Brain pericyte (primary cell): ENCODE measurements around the gene NLK.
"Not testable (repeated sequence)": the region's sequence is repeated elsewhere in the genome, so short reads cannot be mapped to it uniquely, and the experiment has no call there.

Experiments
- DNase-seq: peaks from one replicate; pipeline ENCODE4 v3.0.0-alpha.2; 2012; ENCODE audit warnings: low read depth, low spot score

The NLK gene

DNA sequence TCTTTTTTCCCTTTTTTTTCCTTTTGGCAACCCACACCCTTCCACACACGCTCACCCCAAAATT lies at the start of gene NLK:
Gene NLK, plus strand, starts transcription at position 21 of the 64 bp plus-strand sequence. CDS start 197 bp downstream, outside the sequence.
- DNase-seq, result no peak

DNA sequence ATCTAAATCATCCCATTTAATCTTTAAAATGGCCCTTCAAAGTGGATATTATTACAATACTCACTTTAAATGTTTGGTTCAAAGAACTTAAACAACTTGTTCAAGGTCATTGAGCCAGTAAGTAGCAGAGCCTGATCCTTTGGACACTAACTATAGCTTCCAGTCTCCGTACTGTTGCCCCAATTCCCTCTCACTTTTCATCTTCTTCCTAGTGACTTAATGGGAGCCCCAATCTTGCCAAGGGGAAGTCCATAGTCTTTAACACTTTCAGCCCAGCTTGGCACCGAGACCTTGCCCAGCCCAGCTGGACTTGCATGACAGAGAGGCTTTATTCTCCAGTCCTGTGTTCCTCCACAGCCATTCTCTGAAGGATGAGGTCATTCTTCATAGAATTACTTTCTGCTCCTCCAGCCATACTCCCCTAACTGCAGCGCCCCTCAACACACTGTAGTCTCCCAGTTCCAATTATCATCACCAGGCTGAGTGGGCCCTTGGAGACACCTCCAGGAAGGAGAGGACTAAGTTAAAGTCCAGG lies 49.2 kb upstream of the NLK start:
- DNase-seq, result no peak

GRCh38 chr17:27993723-27994310 lies 48.7 kb upstream of the NLK start:
- DNase-seq, result no peak

DNA sequence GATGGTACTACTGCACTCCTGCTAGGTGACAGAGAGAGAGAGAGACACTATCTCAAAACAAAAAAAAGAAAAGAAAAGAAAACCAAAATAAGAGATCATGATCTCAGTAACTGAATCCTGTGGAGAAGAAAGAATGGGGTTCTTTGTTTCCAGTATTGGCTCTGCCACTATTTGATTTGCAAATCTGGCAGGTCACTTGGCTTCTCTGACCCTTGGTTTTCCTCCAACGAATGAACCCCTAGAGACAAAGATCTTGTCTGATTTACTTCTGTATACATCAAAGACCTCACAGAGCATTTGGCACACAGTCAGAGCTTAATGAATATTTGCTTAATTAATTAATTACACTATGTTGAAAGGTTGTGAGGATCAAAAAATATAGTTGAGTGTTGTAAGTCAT lies 47.9 kb upstream of the NLK start:
- no peak for DNase-seq

GRCh38 chr17:27995554-27995953 lies 46.9 kb upstream of the NLK start:
- no peak for DNase-seq

GRCh38 chr17:27996202-27997043 lies 46.1 kb upstream of the NLK start:
- no peak for DNase-seq

GRCh38 chr17:27997044-27997401 lies 45.5 kb upstream of the NLK start:
- DNase-seq, result no peak

DNA sequence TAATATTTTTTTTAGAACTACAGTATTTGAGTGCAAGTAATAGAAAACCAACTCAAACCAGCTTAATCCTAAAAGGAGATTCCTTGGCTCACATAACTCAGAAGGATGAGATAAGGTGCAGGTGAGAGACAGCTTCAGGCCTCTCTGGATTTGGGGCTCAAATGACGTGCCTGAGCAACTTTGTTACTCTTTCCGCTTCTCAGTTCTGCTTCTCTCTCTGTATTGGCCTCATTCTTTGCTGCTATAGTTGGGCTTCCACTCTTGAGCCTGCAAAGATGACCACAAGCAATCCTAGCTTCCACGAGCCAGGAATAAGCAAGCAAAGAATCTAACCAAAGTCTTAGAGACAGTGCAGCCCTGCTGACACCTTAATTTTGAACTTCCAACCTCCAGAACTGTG lies 45.0 kb upstream of the NLK start:
- DNase-seq, result no peak

GRCh38 chr17:28001149-28001548 lies 41.3 kb upstream of the NLK start:
- no peak for DNase-seq

DNA sequence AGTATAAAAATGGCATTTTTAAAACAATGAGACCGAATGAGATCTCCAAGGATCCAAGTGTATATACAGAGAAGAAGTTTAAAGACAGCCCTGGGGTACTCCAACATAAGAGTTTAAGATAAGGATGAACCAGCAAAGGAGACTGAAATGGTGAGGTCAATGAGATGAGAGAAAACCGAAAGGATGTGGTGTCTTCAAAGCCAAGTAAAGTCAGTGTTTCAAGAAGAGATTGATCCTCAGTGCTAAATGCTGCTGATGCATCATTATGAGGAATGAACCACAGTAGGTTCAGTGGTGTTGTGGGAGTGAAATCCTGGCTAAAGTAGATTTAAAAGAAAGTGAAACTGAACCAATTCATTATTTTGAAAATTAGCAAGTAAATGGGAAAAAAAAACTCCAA lies 38.1 kb upstream of the NLK start:
- no peak for DNase-seq

DNA sequence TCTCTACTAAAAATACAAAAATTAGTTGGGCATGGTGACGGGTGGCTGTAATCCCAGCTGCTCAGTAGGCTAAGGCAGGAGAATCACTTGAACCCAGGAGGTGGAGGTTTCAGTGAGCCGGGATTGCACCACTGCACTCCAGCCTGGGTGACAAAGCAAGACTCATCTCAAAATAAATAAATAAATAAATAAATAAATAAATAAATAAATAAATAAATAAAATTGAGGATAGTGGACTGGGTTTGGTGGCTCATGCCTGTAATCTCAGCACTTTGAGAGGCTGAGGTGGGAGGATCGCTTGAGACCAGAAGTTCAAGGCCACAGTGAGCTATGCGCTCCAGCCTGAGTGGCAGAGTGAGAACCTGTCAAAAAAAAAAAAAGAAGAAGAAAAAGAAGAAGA lies 34.6 kb upstream of the NLK start:
- DNase-seq, result not testable (repeated sequence)

DNA sequence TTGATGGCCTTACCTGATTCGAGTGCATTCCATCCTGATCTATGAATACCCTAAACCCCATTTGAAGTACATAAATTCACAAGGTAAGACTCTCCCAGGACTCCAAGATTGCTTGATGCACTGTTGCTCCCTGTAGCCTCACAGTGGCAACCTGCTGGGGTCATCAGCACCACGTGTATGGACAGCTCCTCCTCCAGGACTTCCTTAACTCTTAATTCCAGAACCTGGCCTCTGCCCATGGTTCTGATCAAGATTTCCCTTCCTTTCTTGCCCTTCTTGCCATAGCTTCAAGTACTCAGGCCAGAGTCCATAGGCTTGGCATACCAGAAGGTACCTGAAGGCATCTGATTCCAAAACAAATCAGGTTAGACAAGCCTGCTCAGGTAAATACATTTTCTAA lies 34.0 kb upstream of the NLK start:
- peak; percentile 11 for DNase-seq

DNA sequence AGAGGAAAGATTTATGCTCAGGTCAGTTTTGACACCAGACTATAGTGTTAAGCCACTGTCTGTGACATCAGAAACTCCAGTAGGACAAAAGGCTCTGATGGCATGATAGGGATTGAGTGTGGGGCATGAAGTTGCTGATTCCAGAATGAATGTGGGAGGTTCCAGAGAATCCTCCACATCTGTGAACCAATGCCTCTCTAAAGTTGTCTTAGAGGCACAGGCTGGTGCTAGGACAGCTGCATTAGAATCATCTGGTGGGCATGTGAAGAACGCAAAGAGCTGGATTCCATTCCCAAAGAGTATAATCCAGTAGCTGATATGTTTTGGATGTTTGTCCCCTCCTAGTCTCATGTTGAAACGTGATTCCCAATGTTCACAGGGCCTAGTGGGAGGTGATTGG lies 32.1 kb upstream of the NLK start:
- DNase-seq, result no peak

DNA sequence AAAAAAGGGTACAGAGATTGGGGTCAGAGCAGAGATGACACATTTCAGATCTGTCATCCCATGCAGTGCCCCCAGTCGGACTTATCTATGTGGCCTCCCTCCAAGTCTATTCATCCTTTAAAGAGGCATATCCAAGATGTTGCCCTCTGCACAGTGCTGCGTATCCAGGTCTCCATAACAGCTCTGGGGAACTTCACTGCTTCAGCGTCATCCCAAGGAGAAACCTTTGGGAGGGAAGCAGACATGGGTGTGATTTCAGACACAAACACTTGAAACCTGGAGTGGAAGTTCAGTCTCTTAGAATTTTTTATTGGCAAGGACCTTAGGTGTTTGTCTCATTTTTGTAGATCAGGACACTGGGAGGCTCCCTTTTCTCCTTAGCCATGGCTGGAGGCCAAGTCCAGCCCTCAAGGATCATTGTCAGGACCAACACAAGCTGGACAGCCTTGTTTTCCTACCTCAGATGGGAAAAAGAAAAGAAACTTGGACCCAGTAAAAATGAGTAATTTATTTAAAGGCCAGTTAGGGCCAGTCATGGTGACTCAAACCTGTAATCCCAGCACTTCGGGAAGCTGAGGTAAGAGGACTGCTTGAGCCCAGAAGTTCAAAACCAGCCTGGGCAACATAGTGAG lies 23.9 kb upstream of the NLK start:
- no peak for DNase-seq

DNA sequence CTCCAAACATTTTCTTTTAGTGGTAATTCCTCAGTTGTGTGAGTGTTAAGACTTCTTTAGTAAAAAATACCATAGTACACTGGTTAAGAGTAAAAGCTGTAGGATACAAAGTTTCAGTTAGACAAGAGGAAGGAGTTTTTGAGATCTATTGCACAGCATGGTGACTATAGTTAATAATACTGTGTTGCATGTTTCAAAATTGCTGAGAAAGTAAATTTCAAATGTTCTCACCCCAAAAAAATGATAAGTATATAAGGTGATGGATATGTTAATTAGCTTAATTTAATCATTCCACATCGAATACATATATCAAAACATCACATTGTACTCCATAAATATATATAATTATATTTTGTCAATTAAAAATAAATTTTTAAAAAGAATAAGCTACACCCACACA lies 22.0 kb upstream of the NLK start:
- DNase-seq, result no peak

DNA sequence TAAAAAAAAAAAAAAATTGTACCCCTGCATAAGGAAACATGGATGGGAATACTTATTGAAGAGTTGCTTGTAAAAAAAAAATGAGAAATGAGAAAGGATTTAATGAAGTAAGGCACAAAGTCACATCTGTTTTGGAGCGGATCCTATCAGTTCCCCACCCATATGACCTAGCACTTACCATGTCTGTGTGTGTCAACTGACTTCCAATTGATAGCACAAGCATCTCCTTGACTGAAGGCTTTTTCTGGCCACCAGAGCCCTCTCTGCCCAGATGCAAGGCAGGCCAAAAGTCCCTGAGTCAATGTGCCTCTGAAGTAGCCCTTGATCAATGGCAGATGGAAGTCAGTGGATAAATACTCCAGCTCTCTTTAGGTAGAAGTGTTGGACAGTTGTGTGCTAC lies 13.4 kb upstream of the NLK start:
- no peak for DNase-seq

GRCh38 chr17:28030386-28030785 lies 12.1 kb upstream of the NLK start:
- no peak for DNase-seq

- DNase-seq, result no peak
Observed at GRCh38 chr17:28031174-28031573, 11.3 kb upstream of the NLK start.

GRCh38 chr17:28033972-28034714 lies 8.3 kb upstream of the NLK start:
- no peak for DNase-seq

- not testable (repeated sequence) for DNase-seq
Observed at GRCh38 chr17:28035452-28035851, 7.0 kb upstream of the NLK start.

DNA sequence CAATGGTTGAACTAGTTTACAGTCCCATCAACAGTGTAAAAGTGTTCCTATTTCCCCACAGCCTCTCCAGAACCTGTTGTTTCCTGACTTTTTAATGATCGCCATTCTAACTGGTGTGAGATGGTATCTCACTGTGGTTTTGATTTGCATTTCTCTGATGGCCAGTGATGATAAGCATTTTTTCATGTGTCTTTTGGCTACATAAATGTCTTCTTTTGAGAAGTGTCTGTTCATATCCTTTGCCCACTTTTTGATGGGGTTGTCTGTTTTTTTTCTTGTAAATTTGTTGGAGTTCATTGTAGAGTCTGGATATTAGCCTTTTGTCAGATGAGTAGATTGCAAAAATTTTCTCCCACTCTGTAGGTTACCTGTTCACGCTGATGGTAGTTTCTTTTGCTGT lies 6.6 kb upstream of the NLK start:
- not testable (repeated sequence) for DNase-seq

DNA sequence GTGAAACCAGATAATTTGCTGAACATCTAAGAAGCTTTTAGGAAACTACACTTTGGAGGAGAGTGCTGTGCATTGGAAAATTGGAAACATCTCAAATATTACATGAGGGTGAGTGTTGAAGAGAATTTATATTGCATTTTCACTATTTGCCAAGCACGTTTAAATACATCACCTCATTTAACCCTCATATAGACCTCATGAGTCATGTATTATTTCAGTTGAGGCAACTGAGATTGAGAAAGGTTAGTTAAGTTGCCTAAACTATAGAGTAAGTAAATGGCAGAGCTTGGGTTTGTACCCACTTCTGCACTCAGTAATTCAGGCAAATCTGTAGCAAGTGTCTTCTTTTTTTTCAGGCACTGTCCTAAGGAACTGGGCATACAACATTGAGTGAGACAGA lies 3.7 kb upstream of the NLK start:
- DNase-seq, result no peak

DNA sequence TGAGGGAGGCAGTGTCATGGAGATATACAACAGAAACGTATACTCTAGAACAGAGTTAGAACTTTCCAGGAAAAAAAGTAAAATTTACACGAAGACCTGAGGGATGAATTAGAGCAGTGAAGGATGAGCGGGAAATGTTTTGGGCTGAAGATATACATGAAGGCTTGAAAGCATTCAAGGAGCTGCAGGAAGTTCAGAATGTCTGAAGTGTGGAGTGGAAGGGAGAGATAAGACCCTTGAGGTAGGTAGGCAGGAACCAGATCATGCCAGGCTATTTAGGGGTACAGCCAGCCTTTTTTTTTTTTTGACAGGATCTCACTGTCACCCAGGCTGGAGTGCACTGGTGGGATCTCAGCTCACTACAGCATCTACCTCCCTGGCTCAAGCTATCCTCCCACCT lies 3.2 kb upstream of the NLK start:
- no peak for DNase-seq
